ENCODE data around the gene CCDC78. TPM values are rescaled to one million over a fixed set of nuclear protein-coding genes. Genes with fewer than 3 reads are reported as not detected.

The CCDC78 gene
- total and polyA plus RNA-seq, 12 donors: 0.21 to 1.7 (median 0.55) TPM; not detected in 1

DNA sequence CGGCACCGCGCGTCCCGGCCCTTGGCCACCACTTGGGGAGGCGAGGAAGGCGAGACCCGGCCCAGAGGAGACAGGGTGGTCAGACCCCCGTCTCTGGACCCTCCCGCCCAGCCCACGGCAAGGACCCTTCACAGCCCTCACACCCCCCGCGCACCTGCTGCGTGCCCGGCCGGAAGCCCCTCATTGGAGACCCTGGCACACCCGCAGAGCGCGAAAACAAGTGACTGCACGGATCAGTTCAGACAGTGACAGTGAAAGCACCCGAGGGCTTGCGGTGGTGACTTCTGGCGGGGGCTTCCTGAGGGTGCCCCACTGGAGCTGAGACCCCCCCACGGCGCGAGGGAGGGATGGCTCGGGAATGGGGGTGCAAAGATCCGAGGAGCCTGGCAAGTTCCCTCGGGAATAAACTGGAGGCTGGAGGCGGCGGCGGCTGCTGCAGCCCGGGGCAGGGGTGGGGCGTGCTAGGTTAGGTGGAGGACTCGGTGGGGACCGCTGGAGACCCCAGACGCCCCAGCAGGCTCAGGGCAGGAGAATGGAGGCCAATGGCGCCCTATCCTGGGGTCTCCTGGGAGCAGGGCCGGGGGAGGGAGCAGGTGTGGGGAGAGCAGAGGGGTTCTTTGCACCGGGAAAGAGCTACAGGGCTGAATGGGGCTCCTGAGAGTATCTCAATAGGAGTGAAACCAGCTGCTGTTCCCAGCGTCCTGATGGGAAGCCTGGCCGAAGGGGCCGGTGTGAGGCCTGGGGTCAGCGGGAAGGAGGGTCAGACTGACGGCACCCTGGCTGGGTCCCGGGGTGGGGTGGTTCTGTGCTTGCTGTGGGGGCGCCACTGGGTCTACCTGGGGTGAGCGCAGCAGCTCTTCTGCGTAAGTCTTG lies 19.8 kb downstream of the CCDC78 start:
- peak overlapping the region in 2 of 10 donors; percentile 19 to 22 for H3K4me3 ChIP-seq
- H3K27me3 ChIP-seq: peaks cover 38 to 97% (median 92%) of the 10 kb centered on the region in 7 donors
- no peaks in the 10 kb centered on the region for H3K36me3 ChIP-seq
- H3K27ac ChIP-seq: no peak overlapping the region
- TF ChIP-seq, protein P1, sequence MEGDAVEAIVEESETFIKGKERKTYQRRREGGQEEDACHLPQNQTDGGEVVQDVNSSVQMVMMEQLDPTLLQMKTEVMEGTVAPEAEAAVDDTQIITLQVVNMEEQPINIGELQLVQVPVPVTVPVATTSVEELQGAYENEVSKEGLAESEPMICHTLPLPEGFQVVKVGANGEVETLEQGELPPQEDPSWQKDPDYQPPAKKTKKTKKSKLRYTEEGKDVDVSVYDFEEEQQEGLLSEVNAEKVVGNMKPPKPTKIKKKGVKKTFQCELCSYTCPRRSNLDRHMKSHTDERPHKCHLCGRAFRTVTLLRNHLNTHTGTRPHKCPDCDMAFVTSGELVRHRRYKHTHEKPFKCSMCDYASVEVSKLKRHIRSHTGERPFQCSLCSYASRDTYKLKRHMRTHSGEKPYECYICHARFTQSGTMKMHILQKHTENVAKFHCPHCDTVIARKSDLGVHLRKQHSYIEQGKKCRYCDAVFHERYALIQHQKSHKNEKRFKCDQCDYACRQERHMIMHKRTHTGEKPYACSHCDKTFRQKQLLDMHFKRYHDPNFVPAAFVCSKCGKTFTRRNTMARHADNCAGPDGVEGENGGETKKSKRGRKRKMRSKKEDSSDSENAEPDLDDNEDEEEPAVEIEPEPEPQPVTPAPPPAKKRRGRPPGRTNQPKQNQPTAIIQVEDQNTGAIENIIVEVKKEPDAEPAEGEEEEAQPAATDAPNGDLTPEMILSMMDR (IDR thresholded peaks at IDR 0.05): no peak
- H3K9me3 ChIP-seq: no peaks in the 10 kb centered on the region
- WGBS, 2 donors: 4 to 5% methylated on average over 47 to 49 of the region's 49 CpGs
- no peak for ATAC-seq
- DNase-seq: no peak
- intact Hi-C loops (cut with DNase I): no loop called here
- peaks cover 0 to 15% (median 8%) of the 10 kb centered on the region in 9 donors for H3K4me1 ChIP-seq

DNA sequence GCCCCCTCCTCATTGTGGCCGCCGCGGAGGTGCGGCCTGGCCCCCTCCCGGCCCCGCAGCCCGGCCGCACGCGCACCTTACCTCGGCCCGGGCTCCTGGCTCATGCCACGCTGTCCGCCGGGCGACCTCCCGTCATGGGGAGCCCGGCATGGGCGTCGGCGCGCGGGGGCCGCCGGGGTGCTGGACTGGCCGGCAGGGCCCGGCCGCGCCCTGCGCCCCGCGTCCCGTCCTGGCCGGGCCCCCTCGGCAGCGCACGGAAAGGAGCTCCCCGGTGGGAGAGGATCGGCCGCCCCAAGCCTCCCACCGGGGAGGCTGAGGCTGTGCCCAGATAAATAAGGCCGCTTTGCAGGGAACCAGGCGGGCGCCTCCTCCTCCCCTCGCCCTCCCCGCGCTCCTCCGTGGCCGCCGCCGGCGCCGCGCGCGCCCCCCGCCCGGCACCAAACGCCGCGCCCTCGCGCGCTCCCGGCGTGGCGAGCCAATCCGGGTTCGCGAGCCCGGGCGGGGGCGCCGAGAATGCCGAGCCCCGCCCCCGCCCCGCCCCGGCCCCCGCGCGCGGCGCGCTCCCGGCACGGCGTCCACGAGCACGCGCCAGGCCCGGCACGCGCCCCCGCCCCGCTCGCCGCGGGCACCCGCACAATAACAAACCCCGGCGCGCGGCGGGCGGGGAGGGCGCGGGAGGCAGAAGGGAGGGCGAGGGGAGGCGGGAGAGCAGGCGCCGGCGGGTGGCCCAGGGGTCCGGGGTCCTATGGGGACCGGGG lies 20.6 kb downstream of the CCDC78 start, which contains the start of gene FBXL16:
FBXL16 (minus strand) TSS at position 371 of the 758 bp plus-strand sequence. CDS start 8,396 bp downstream, outside the sequence.
- intact Hi-C loops (cut with DNase I): no loop called here

DNA sequence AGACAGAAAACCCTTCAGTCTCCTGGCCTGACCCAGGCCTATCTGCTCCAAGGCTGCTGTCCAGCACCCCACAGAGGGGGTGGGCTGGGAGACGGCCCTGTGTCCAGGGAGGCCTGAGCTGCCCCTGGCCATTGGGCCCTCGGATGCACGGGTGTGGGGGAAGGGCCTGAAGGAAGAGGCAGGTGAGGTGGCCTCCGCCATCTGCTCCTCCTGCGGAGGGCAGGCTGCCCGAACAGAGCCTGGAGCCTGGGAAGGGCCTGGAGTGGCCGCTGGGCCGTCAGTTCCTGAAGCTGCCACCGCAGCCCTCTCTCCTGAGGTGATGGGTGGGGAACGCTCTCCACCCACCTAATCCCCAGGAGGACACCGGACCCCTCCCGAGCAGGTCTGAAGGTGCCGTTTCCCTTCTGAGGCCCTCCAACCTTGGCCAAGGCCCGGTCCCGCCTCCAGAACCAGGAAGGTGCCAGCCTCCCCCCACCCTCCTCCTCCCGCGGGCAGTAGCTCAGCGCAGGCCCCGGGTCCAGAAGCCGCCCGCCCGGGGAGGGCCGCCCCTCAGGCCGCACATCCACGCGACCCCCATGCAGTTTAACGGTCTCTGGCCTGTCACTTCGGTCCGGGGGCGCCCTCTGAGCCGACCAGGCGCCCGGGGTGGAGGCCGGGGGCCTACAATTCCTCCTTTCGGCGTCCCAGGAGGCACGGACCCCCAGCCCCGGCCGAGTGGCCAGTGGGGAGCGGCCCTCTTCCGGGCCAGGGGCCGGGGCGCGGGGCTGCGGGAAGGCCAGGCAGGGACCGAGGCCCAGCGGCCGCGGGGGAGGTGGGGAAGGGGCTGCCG lies 21.5 kb downstream of the CCDC78 start:
- Histone ChIP-seq H3K36me3 (no peaks in the 10 kb centered on the region), H3K9me3 (no peaks in the 10 kb centered on the region), H3K4me1 (peaks cover 0 to 19% (median 8%) of the 10 kb centered on the region in 9 donors), H3K4me3 (no peak overlapping the region), H3K27ac (no peak overlapping the region), H3K27me3 (peaks cover 51 to 97% (median 92%) of the 10 kb centered on the region in 7 donors)
- intact Hi-C loops (cut with DNase I): no loop called here
- TF ChIP-seq, protein P1 (IDR thresholded peaks at IDR 0.05): no peak
- ATAC-seq (no peak), DNase-seq (no peak)
- 10 to 13% methylated on average over 48 to 50 of the region's 50 CpGs for WGBS, 2 donors

More for the DNA sequence above, 20.6 kb downstream of the CCDC78 start, which contains the start of gene FBXL16:
- H3K27ac ChIP-seq: no peak within 1 kb of the TSS
- TF ChIP-seq, protein P1 (IDR thresholded peaks at IDR 0.05): no peak
- DNase-seq (no peak), ATAC-seq (no peak)
- H3K4me3 ChIP-seq: peak within 1 kb of the TSS in 3 of 10 donors; percentile 19 to 26 (median 22)
- 1% methylated on average over 42 to 112 of the region's 115 CpGs for WGBS, 2 donors
- H3K4me1 ChIP-seq: peaks cover 0 to 22% (median 14%) of the 10 kb centered on the region in 9 donors
- no peaks in the 10 kb centered on the region for H3K9me3 ChIP-seq
- peaks cover 46 to 97% (median 92%) of the 10 kb centered on the region in 7 donors for H3K27me3 ChIP-seq
- H3K36me3 ChIP-seq: no peaks in the 10 kb centered on the region

Measured in heart right ventricle (tissue), 16 donors.